Endothelial cell of umbilical vein (primary cell): ENCODE measurements around the gene KATNAL1. TPM values are rescaled to one million over a fixed set of nuclear protein-coding genes. Genes with fewer than 3 reads are reported as not detected.
A peak's percentile ranks its signal among the peaks of the same experiment; 100 is the strongest.

ENCODE experiments used
- BruUV-seq: library from RNA; stranded (reverse); fragments of 400-500 nt; replicated peaks from 2 replicates; lab custom pipeline; 2021; lab: Mats Ljungman, UMichigan
- CTCF ChIA-PET: fragments of 300-600, 350-600 bp; sonication (Branson Sonifier 250); formaldehyde crosslinking; loops from one replicate; lab custom pipeline; 2021; ENCODE audit warnings: antibody characterized with exemption, inconsistent platforms; lab: Charles Lee
- POLR2A ChIA-PET: fragments of 300-600, 350-600 bp; sonication (Branson Sonifier 250); formaldehyde crosslinking; loops from one replicate; lab custom pipeline; 2021; ENCODE audit warnings: antibody characterized with exemption, inconsistent platforms; lab: Charles Lee
- DNase-seq: peaks from one replicate; pipeline ENCODE4 v3.0.0-alpha.2; 2011; ENCODE audit warnings: low read depth, low spot score
- FAIRE-seq: peaks from 2 replicates; lab custom pipeline; 2011; peaks lifted over from hg19 to GRCh38; lab: Jason Lieb, UNC
- H2AFZ ChIP-seq: 2 replicates; pipeline ENCODE4 v1.6.0; 2012; ENCODE audit warnings: low read depth, low read length, control low read depth, inconsistent platforms
- H3K27ac ChIP-seq: 2 replicates; pipeline ENCODE4 v1.5.1; 2011; ENCODE audit warnings: low read depth, mild to moderate bottlenecking, control low read depth, low read length, moderate library complexity; ENCODE audit not compliant: insufficient read depth
- H3K27me3 ChIP-seq, 2 experiments: 2 replicates each; pipeline versions ENCODE4 v1.6.0 to v1.6.1; 2011; ENCODE audit warnings: low read length in 2 of 2, mixed read lengths in 1 of 2; ENCODE audit not compliant: control insufficient read depth in 2 of 2, insufficient read depth in 2 of 2
- H3K36me3 ChIP-seq, 2 experiments: 2 replicates in 1 of 2; 3 replicates in 1 of 2; pipeline ENCODE4 v1.5.1; 2011; ENCODE audit warnings: low read length in 2 of 2, mild to moderate bottlenecking in 1 of 2, moderate library complexity in 1 of 2; ENCODE audit not compliant: control insufficient read depth in 2 of 2, insufficient read depth in 2 of 2; ENCODE audit errors: extremely low read depth in 1 of 2
- H3K4me1 ChIP-seq: 3 replicates; pipeline ENCODE4 v1.5.1; 2011; ENCODE audit warnings: mild to moderate bottlenecking, low read length; ENCODE audit not compliant: control insufficient read depth, insufficient read depth; ENCODE audit errors: extremely low read depth
- H3K4me2 ChIP-seq: 2 replicates; pipeline ENCODE4 v1.6.1; 2011; ENCODE audit warnings: low read length, control low read depth, mixed read lengths; ENCODE audit not compliant: insufficient read depth
- H3K4me3 ChIP-seq, 3 experiments: fragments of 200-600 bp in 1 of 3; sonication (generic), shearing (Covaris generic) in 1 of 3; replicated peaks in 1 of 3; 2 replicates each; pipeline ENCODE4 v1.5.1; 2011 to 2016; ENCODE audit warnings: control low read depth in 3 of 3, low read length in 3 of 3, mild to moderate bottlenecking in 2 of 3, inconsistent platforms in 1 of 3, low read depth in 1 of 3, moderate library complexity in 1 of 3; ENCODE audit not compliant: insufficient read depth in 1 of 3
- H3K79me2 ChIP-seq: 2 replicates; pipeline ENCODE4 v1.6.0; 2012; ENCODE audit warnings: low read length, inconsistent platforms; ENCODE audit not compliant: control insufficient read depth, insufficient read depth
- H3K9ac ChIP-seq: replicated peaks from 2 replicates; pipeline ENCODE3; 2011; ENCODE audit warnings: low read length, control low read depth; ENCODE audit not compliant: insufficient read depth; ENCODE audit errors: extremely low read depth
- H3K9me1 ChIP-seq: replicated peaks from 3 replicates; pipeline ENCODE4 v1.6.0; 2011; ENCODE audit warnings: mild to moderate bottlenecking, low read length; ENCODE audit not compliant: control insufficient read depth, insufficient read depth; ENCODE audit errors: extremely low read depth
- H3K9me3 ChIP-seq: replicated peaks from 2 replicates; pipeline ENCODE4 v1.5.1; 2012; ENCODE audit warnings: low read length, inconsistent platforms; ENCODE audit not compliant: control insufficient read depth, insufficient read depth
- H4K20me1 ChIP-seq: replicated peaks from 2 replicates; pipeline ENCODE3; 2011; ENCODE audit warnings: mild to moderate bottlenecking, low read length; ENCODE audit not compliant: control insufficient read depth, insufficient read depth; ENCODE audit errors: extremely low read depth
- CTCF ChIP-seq, 2 donors: IDR thresholded peaks; 1 replicate in 1 of 2; 2 replicates in 1 of 2; pipeline ENCODE4 v1.5.1; 2011; ENCODE audit warnings: low read length in 2 of 2, mild to moderate bottlenecking in 2 of 2, moderate library complexity in 2 of 2, control low read depth in 1 of 2, inconsistent platforms in 1 of 2, low read depth in 1 of 2; ENCODE audit not compliant: insufficient read depth in 1 of 2; ENCODE audit errors: extremely low read depth in 1 of 2
- EZH2 ChIP-seq: IDR thresholded peaks from 2 replicates; pipeline ENCODE4 v1.6.1; 2012; ENCODE audit warnings: borderline replicate concordance, low read depth, mild to moderate bottlenecking, moderate library complexity, low read length, inconsistent platforms; ENCODE audit not compliant: severe bottlenecking
- FOS ChIP-seq: IDR thresholded peaks from 2 replicates; pipeline ENCODE4 v1.6.1; 2011; ENCODE audit warnings: mild to moderate bottlenecking, low read length, moderate library complexity, borderline replicate concordance; ENCODE audit not compliant: insufficient read depth
- GATA2 ChIP-seq: IDR thresholded peaks from 2 replicates; pipeline ENCODE4 v1.7.0; 2011; ENCODE audit warnings: low read depth, mild to moderate bottlenecking, moderate library complexity, mixed read lengths, low read length; ENCODE audit not compliant: insufficient read length, insufficient read depth
- JUN ChIP-seq: IDR thresholded peaks from 2 replicates; pipeline ENCODE4 v1.6.1; 2011; ENCODE audit warnings: borderline replicate concordance, low read depth; ENCODE audit not compliant: insufficient read length, insufficient read depth
- MYC ChIP-seq: IDR thresholded peaks from one replicate; pipeline ENCODE4 v1.6.1; 2011; ENCODE audit warnings: mild to moderate bottlenecking, low read depth, low read length
- POLR2A ChIP-seq: IDR thresholded peaks from 2 replicates; pipeline ENCODE4 v1.6.1; 2012; ENCODE audit warnings: low read depth, mild to moderate bottlenecking, control low read depth, low read length
- POLR2AphosphoS5 ChIP-seq: IDR thresholded peaks from 2 replicates; pipeline ENCODE4 v1.6.1; 2012; ENCODE audit warnings: low read depth, mild to moderate bottlenecking, control low read depth, low read length, moderate library complexity; ENCODE audit not compliant: insufficient read depth
- dilution Hi-C: fragments of 300-500 bp; cut with MboI; formaldehyde crosslinking; loops from one replicate; pipeline ENCODE4 v1.15.0; 2019; ENCODE audit warnings: low sequenced_read_pairs; ENCODE audit not compliant: extremely low pct_ligation_motif_present
- intact Hi-C: fragments of 100-400 bp; cut with micrococcal nuclease; formaldehyde crosslinking; loops from one replicate; pipeline ENCODE4 v1.10.0; 2022
- polyA plus RNA-seq, 4 experiments: library from polyadenylated mRNA; depleted of rRNA in 3 of 4; stranded (reverse) in 3 of 4; unstranded in 1 of 4; fragments of >200 nt; gene quantifications; 2 replicates each; pipeline versions ENCODE4 v1.2.1 to v1.2.3, GENCODE V29; 2011 to 2012; ENCODE audit warnings: missing spikeins in 1 of 4
- total RNA-seq: library from RNA; stranded (reverse); gene quantifications from 2 replicates; pipeline ENCODE4 v1.2.3, GENCODE V29; 2021
- TF ChIP-seq, protein P1 (sequence below): IDR thresholded peaks from 2 replicates; pipeline ENCODE4 v1.6.1; 2011; ENCODE audit not compliant: insufficient read depth, insufficient read length

Gene KATNAL1
- total and polyA plus RNA-seq, 2 donors (not counting 3 experiments of a cell fraction or from before 2014, with no cell fraction given), result 7.2 to 49.2 TPM

GRCh38 chr13:30307971-30308290 lies 580 bp upstream of the KATNAL1 start:
- H3K4me3 ChIP-seq, result peak overlapping the region; percentile 36 to 88 (median 77)
- no peaks in the 10 kb centered on the region for H3K36me3 ChIP-seq
- DNase-seq, result no peak
- no peaks in the 10 kb centered on the region for H3K9me1 ChIP-seq
- peaks cover 37% of the 10 kb centered on the region for H3K79me2 ChIP-seq
- no peaks in the 10 kb centered on the region for H3K9me3 ChIP-seq
- no peaks in the 10 kb centered on the region for H4K20me1 ChIP-seq
- peak overlapping the region; percentile 97 for H2AFZ ChIP-seq
- no peaks in the 10 kb centered on the region for H3K27me3 ChIP-seq
- peak overlapping the region; percentile 86 for H3K27ac ChIP-seq
- peak overlapping the region; percentile 66 for H3K4me2 ChIP-seq
- ChIA-PET CTCF (interaction anchor here (4.0 kb wide), 1 partner anchor 175 kb away, joined by 18 read pairs; no protein-coding TSS in a partner anchor), POLR2A (interaction anchor here (1.4 kb wide), 1 partner anchor 34 kb away, joined by 3 read pairs; no protein-coding TSS in a partner anchor)
- H3K4me1 ChIP-seq, result peaks cover 26% of the 10 kb centered on the region
- peak overlapping the region; percentile 91 for H3K9ac ChIP-seq
- no peak for TF ChIP-seq POLR2AphosphoS5
- no peak for TF ChIP-seq FOS
- TF ChIP-seq, protein P1, sequence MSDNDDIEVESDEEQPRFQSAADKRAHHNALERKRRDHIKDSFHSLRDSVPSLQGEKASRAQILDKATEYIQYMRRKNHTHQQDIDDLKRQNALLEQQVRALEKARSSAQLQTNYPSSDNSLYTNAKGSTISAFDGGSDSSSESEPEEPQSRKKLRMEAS, result no peak
- TF ChIP-seq JUN, result no peak
- TF ChIP-seq EZH2, result no peak
- TF ChIP-seq CTCF (IDR thresholded peaks at IDR 0.05; ENCODE audit: extremely low read depth in 1 of 2, insufficient read depth in 1 of 2, low read depth in 1 of 2, low read length in 2 of 2), result no peak
- TF ChIP-seq GATA2, result no peak
- no peak for TF ChIP-seq MYC
- TF ChIP-seq POLR2A, result no peak
- no TSS peak for BruUV-seq
- dilution Hi-C loops, result no loop called here
- intact Hi-C loops, result loop anchor here (1.0 to 10.0 kb wide), 6 partner anchors 57 to 857 kb away; partner anchors contain the start of gene HSPH1
- no peak for FAIRE-seq
